GM19455 (cell line): ENCODE measurements around the gene AOC2.
"Not testable (repeated sequence)": the region's sequence is repeated elsewhere in the genome, so short reads cannot be mapped to it uniquely, and the experiment has no call there.

Experiments
- ATAC-seq: cut with Tn5 transposase; IDR thresholded peaks from one replicate; pipeline ENCODE4 v1.9.1; 2021; ENCODE audit not compliant: unreplicated experiment

Gene AOC2

DNA sequence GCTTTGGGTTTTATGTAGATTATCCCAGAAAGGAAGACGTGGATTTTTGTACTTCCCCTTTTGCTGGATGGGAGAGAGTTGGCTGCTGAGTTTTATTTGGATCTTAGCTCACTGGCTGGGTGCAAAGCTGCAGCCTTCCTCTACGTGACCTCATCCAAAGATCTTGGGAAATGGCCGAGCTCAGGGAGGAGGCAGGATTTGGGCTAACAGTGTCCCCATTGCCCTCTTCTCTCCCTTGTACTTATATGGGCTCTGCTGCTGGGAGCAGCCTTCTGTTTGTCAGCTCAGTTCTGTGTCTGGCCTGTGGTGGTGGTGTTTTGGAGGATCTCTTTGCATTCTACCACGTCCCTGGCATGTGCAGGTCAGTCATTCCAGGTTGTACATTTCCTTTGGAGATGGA is 8.6 kb downstream of the AOC2 start:
- no peak for ATAC-seq

DNA sequence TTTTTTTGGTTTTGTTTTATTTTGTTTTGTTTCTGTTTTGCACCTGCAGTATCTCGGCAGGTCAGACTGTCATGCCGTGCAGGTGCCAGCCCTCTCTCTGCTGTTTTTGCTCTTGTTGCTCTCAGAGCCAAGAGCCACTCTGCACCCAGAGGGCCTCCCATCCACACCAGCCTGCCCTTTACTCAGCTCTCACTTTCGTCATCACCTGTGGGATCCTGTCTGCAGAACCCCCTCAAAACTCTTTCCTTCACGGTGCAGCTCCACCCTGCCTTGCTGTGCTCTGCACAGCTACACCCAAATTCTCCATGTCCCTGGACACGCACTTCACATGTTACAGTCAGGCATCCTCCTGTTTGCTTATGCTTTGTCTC is 9.2 kb downstream of the AOC2 start:
- no peak for ATAC-seq

DNA sequence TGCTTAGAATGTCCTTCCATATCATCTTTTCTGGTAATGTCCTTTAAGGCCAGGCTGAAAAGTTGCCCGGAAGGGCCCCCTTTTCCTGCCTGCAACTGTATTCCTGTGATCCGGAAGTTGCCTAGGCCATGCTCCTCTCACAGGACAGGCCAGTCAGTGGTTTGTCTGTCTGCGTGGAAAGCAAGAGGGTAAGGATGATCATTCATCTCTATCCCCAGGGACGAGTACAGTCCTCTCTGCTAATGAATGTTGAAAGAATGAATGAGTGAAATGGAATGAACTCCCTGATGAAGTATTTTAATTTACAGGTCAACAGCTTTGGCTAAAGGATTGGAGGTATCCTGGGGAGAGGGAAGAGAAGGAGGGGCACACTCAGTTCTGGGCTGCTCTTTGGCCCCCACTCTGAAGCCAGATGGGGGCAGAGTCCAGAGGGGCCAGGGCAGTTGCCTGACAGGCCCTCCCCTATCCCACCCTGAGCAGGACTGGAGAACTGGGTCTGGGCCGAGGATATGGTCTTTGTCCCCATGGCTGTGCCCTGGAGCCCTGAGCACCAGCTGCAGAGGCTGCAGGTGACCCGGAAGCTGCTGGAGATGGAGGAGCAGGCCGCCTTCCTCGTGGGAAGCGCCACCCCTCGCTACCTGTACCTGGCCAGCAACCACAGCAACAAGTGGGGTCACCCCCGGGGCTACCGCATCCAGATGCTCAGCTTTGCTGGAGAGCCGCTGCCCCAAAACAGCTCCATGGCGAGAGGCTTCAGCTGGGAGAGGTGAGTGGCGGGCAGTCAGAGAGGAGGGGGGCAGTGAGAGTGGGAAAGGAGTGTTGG is 9.8 kb downstream of the AOC2 start:
- ATAC-seq, result no peak

DNA sequence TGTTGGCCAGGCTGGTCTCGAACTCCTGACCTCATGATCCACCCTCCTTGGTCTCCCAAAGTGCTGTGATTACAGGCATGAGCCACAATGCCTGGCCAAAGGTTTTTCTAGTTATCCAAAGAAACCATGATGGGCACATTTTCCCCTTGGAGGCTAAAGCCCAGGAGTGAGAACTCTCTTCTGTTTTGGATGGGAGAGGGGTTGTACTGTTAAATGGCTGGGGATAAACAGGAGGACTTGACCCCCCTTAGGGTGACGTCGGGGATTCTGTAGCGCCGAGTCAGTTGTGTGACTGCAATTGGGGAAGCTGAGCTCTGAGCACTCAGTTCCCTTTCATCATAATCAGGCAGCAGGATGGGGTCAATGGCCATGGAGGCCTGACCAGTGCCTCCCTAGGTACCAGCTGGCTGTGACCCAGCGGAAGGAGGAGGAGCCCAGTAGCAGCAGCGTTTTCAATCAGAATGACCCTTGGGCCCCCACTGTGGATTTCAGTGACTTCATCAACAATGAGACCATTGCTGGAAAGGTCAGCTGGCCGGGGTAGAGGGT is 10.7 kb downstream of the AOC2 start:
- no peak for ATAC-seq

DNA sequence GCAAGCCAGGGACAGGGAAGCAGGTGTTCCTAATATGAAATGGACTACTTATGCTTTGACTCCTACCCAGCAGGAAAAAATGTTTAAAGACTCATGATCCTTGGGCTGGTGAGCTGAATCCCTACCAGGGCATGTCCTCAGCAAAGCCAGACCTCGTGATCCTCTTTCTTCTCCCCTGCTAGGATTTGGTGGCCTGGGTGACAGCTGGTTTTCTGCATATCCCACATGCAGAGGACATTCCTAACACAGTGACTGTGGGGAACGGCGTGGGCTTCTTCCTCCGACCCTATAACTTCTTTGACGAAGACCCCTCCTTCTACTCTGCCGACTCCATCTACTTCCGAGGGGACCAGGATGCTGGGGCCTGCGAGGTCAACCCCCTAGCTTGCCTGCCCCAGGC is 11.7 kb downstream of the AOC2 start:
- not testable (repeated sequence) for ATAC-seq

DNA sequence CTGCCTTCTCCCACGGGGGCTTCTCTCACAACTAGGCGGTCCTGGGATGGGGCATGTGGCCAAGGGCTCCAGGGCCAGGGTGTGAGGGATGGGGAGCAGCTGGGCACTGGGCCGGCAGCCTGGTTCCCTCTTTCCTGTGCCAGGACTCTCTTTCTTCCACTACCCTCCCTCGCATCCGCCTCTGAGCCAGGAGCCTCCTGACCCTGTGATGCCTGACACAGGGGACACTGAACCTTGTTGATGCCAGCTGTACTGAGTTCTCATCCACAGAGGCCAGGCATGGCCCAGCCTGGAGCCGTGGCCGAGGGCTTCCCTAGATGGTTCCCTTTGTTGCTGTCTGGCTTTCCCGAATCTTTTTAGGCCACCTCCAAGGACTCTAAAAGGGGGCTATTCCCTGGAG is 12.1 kb downstream of the AOC2 start:
- ATAC-seq, result not testable (repeated sequence)

DNA sequence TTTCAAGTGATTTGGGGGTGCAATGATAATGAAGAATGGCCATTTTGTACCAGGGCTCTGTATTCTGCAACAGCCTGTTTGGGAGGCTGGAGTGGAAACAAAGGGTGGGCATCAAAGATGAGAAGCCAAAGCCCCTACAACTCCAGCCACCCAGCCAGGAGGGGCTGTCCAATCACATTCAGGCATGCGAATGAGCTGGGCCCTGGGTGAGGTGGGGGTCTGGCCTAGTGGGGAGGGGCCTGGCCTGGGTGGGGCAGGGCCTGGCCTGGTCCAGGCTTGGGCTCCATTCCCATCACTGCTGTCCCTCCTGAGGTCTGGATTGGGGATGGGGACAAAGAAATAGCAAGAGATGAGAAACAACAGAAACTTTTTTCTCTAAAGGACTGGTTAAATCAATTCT is 13.0 kb downstream of the AOC2 start:
- no peak for ATAC-seq

DNA sequence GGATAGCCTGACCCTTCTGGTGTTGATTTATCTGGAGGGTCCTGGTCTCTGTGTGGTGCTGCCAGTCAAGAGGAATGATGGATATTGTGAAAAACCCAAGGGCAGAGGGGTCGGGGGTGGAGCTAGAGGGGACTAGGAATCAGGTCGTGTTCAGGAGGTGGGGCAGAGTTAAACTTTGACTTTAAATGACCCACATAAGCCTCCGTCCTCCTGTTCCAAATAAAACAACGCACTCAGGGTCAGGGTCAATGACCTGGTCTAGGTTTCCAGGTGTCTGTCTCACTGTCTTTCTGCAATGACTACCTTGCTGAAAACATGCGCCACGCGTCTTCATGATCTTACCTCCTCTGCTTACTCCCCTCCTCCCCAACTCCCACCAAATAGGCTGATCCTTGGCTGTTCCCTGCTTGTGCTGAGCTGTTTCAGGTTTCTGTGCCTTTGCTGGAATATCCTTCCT is 21.3 kb downstream of the AOC2 start:
- no peak for ATAC-seq

DNA sequence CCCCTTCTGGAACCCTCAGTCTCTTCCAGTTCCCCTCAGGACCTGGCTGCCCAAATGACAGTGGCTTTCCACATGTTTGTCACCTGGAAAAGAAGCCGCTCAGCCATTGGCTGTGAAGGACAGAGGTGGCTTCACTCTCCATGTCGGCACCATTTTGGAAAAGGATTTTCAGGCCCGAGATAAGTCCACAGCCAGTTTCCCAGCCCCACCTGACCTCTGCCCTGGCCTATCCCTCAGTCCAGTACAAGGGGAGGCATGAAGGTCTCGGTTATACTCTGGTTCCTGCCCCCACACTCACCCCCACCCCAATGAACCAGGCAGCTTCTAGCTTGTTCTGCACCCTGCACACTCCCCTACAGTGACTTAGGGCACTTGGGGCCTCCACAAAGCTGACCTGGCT is 21.8 kb downstream of the AOC2 start:
- no peak for ATAC-seq

DNA sequence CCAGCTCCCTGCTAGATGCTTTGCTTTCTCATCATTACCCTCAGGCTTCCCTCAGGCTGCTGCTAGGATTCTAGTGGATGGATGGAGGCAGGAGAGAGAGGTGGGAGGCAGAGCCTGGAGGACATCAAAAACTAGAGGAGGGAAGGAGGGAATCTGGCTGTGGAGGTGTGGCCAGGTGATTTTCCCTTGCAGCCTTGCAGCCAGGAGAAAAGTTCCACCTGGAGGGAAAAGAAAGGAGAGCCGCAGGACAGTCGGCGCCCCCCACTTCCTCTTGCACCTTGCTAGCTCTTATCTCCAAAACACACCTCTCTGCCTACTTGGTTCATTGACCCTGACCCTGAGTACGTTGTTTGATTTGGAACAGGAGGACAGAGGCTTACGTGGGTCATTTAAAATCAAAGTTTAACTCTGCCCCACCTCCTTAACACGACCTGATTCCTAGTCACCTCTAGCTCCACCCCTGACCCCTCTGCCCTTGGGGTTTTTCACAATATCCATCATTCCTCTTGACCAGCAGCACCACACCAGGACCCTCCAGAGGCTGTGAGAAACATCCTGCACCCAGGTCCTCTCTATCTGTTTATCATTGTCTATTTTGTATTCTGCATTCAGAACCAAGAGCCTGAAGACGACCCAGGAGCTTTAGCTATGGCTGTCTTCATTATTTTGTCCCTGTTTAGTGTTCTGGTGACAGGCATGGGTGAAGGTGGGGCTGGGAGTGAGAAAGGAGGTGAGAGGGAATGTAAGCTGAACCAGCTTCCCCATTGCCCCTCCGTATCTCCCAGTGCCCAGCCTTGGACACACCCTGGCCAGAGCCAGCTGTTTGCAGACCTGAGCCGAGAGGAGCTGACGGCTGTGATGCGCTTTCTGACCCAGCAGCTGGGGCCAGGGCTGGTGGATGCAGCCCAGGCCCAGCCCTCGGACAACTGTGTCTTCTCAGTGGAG is 22.5 kb downstream of the AOC2 start:
- no peak for ATAC-seq

DNA sequence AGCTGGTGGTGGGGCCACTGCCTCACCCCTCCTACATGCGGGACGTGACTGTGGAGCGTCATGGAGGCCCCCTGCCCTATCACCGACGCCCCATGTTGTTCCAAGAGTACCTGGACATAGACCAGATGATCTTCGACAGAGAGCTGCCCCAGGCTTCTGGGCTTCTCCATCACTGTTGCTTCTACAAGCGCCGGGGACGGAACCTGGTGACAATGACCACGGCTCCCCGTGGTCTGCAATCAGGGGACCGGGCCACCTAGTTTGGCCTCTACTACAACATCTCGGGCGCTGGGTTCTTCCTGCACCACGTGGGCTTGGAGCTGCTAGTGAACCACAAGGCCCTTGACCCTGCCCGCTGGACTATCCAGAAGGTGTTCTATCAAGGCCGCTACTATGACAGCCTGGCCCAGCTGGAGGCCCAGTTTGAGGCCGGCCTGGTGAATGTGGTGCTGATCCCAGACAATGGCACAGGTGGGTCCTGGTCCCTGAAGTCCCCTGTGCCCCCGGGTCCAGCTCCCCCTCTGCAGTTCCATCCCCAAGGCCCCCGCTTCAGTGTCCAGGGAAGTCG is 23.4 kb downstream of the AOC2 start:
- not testable (repeated sequence) for ATAC-seq

DNA sequence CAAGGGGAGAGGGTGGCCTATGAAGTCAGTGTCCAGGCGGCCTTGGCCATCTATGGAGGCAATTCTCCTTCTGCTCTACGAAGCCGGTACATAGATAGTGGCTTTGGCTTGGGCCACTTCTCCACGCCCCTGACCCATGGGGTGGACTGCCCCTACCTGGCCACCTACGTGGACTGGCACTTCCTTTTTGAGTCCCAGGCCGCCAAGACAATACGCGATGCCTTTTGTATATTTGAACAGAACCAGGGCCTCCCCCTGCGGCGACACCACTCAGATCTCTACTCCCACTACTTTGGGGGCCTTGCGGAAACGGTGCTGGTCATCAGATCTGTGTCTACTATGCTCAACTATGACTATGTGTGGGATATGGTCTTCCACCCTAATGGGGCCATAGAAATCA is 24.0 kb downstream of the AOC2 start:
- ATAC-seq, result no peak

DNA sequence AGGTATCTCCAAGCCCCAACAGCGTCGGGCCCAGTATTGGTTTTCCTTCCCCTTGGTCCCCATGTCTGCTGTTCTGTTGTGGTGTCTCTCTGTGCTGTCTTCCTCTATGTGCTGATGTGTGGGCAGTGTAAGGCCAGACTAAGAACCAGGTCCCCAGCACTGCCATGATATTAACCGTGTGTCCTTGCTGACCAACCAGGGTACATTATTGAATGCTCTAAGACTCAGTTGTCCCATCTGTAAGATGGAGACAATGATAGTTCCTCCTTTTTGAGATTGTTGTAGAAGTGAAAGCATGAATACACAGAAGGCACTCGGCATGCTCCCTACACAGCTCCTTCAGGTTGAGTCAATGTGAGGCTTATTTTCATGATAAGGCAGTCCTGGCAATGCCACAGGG is 27.3 kb downstream of the AOC2 start:
- ATAC-seq, result no peak

DNA sequence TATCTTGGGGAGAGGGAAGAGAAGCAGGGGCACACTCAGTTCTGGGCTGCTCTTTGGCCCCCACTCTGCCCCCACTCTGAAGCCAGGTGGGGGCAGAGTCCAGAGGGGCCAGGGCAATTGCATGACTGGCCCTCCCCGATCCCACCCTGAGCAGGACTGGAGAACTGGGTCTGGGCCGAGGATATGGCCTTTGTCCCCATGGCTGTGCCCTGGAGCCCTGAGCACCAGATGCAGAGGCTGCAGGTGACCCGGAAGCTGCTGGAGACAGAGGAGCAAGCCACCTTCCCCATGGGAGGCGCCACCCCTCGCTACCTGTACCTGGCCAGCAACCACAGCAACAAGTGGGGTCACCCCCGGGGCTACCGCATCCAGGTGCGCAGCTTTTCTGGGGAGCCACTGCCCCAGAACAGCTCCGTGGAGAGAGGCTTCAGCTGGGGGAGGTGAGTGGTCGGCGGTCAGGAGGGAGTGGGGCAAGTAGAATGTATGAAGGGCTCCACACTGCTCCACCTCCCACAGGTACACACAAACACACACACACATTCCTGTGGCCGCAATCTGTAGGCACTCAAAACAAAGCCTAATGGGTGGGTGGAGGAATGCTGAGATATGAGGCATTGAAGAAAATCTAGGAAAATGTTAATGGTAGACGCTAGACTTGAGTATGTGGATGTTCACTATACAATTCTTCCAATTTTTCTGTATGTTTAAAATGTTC is 28.0 kb downstream of the AOC2 start:
- ATAC-seq, result no peak

DNA sequence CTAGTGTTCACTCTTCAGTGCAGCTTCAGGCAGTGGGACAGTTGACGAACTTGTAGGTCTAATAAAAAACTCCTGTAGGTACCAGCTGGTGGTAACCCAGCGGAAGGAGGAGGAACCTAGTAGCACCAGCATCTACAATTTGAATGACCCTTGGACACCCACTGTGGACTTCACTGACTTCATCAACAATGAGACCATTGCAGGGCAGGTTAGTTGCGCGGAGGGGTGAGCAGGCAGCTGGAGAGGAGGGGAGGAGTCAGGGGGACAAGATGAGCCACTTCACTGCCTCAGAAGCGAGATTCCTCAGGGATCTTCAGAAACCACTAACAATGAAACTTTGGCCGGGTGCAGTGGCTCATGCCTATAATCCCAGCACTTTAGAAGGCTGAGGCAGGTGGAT is 28.9 kb downstream of the AOC2 start:
- no peak for ATAC-seq

DNA sequence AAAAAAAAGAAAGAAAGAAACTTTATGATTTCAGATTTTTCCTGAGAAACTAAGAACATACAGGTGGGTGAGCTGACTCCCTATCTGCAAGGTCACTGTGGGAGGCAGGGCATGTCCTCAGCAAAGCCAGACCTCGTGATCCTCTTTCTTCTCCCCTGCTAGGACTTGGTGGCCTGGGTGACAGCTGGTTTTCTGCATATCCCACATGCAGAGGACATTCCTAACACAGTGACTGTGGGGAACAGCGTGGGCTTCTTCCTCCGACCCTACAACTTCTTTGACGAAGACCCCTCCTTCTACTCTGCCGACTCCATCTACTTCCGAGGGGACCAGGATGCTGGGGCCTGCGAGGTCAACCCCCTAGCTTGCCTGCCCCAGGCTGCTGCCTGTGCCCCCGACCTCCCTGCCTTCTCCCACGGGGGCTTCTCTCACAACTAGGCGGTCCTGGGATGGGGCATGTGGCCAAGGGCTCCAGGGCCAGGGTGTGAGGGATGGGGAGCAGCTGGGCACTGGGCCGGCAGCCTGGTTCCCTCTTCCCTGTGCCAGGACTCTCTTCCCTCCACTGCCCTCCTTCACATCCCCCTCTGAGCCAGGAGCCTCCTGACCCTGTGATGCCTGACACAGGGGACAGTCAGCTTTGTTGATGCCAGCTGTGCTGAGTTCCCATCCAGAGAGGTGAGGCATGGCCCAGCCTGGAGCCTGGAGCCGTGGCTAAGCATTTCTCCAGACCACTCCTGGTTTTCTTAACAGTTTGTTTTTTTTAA is 29.7 kb downstream of the AOC2 start:
- ATAC-seq, result not testable (repeated sequence)

DNA sequence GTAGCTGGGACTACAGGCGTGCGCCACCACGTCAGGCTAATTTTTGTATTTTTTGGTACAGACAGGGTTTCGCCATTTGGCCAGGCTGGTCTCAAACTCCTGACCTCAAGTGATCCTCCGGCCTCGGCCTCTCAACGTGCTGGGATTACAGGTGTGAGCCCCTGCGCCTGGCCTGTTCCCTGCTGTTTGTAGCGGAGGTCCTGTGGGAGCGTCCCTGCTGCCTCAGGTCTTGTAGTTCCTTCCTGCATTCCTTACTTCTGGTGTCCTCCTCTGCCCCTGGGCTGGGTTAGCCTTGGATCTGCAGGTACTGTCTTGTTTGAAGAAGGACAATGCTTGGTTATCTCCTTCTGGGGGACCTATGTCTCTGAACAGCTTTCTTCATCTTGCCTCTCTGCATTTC is 32.7 kb downstream of the AOC2 start:
- no peak for ATAC-seq

DNA sequence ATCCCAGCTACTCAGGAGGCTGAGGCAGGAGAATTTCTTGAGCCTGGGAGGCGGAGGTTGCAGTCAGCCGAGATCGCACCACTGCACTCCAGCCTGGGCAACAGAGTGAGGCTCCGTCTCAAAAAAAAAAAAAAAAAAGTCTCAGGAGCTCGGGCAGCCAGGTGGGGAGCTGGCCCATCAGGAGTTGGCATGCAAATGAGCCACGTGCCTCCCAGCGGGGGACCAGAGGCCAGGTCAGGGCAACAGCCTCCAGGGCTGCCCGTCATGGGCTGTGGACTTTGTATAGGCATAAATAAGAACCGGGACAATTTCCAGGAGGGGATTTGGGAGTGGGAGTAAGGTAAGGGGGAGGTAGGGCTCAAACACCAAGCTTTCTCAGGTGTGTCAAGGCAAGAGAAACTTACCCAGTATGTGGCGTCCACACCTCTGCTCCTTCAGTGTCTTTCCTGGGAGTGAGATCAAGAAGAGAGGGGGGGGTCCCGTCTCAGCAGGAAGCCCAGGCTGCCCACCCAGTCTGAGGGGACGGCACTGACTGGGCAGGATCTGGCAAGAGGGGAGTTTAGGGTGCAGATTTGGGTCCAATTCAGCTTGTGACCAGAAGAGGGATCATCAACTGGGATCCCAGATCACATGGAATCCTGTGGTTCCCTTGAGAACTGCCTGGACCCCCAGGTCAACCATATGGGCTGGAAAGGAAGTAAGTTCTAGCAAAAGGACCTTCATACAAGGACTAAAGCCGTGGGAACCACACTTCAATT is 33.9 kb downstream of the AOC2 start:
- no peak for ATAC-seq

DNA sequence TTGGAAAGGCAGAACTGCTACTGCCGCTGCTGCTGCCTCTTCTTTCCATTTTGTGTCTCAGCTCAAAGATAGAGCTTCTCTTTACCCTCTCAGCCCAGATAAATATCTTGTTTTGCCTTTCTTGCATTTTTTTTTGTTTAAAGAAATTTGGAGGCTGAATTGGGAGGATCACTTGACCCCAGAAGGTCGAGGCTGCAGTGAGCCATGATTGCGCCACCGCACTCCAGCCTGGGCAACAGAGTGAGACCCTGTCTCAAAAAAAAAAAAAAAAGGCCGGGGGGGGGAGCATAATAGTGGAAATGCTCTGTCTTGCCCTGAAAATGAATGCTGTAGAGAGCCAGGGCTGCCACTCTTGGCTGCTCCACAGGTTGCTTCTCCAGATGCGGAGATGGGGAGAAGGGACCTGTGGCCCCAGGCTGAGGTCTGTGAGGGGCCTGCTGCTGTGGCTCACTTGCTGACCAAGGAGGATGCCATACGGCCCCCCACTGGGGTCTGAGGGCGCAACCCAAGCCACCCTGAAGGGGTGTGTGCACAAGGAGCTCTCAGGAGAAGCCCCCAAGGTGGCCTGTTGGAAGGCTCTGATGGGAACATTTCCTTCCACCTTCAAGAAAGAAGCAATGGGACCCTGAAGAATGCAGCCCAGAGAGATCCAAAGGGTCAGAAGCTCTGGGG is 34.7 kb downstream of the AOC2 start:
- ATAC-seq, result no peak
